Upper lobe of left lung (tissue), 6 donors: ENCODE data around the gene CRYM. TPM values are rescaled to one million over a fixed set of nuclear protein-coding genes. Genes with fewer than 3 reads are reported as not detected.
"Not testable (repeated sequence)": the region's sequence is repeated elsewhere in the genome, so short reads cannot be mapped to it uniquely, and the experiment has no call there.

Source experiments
- ATAC-seq, 2 donors: fragments of 200-7000 bp; cut with Tn5 transposase; one replicate each; pipeline ENCODE4 v1.9.1; 2022; ENCODE audit warnings: mild to moderate bottlenecking in 2 of 2, moderate library complexity in 2 of 2; ENCODE audit not compliant: low FRiP score in 2 of 2
- DNase-seq, 2 donors: peaks; one replicate each; pipeline ENCODE4 v3.0.0-alpha.2; 2019 to 2020
- H3K27ac ChIP-seq, 4 donors: fragments of 200-600 bp; sonication (generic); one replicate each; pipeline ENCODE4 v1.5.1; 2016 to 2019
- H3K27me3 ChIP-seq, 4 donors: fragments of 200-600 bp; sonication (generic); one replicate each; pipeline ENCODE4 v1.5.1; 2017 to 2019
- H3K36me3 ChIP-seq, 4 donors: fragments of 200-600 bp; sonication (generic); one replicate each; pipeline ENCODE4 v1.5.1; 2016 to 2019
- H3K4me1 ChIP-seq, 4 donors: fragments of 200-600 bp; sonication (generic); one replicate each; pipeline ENCODE4 v1.5.1; 2018 to 2019
- H3K4me3 ChIP-seq, 4 donors: fragments of 200-600 bp; sonication (generic); one replicate each; pipeline ENCODE4 v1.5.1; 2017 to 2019; ENCODE audit warnings: mild to moderate bottlenecking in 2 of 4, moderate library complexity in 1 of 4
- H3K9me3 ChIP-seq, 4 donors: fragments of 200-600 bp; sonication (generic); one replicate each; pipeline ENCODE4 v1.5.1; 2018 to 2019
- CTCF ChIP-seq, 6 experiments: fragments of 450-650 bp in 4 of 6; fragments of 200-600 bp in 2 of 6; sonication (generic) in 2 of 6; IDR thresholded peaks; one replicate each; pipeline ENCODE4 v1.5.1; 2016 to 2019; ENCODE audit warnings: antibody characterized with exemption in 6 of 6
- EP300 ChIP-seq, 4 donors: sonication (generic); formaldehyde crosslinking; IDR thresholded peaks; one replicate each; pipeline ENCODE4 v1.5.1; 2017; ENCODE audit warnings: antibody characterized with exemption in 4 of 4, control low read depth in 2 of 4
- POLR2A ChIP-seq, 4 donors: fragments of 450-650 bp; IDR thresholded peaks; one replicate each; pipeline ENCODE4 v1.5.1; 2016 to 2017; ENCODE audit warnings: antibody characterized with exemption in 4 of 4, mild to moderate bottlenecking in 2 of 4
- POLR2AphosphoS5 ChIP-seq, 2 donors: sonication (generic); formaldehyde crosslinking; IDR thresholded peaks; one replicate each; pipeline ENCODE4 v1.5.1; 2017; ENCODE audit warnings: antibody characterized with exemption in 2 of 2
- WGBS, 2 donors: methylation state at CpG; one replicate each; pipeline ENCODE4 v1.1.5; 2017 to 2018; 5-methylcytosine and 5-hydroxymethylcytosine counted together
- total RNA-seq, 6 donors: library from RNA; depleted of rRNA in 4 of 6; stranded (reverse); fragments of >200 nt in 4 of 6; gene quantifications; one replicate each; pipeline versions ENCODE4 v1.1.0 to v1.2.1, GENCODE V29; 2016 to 2021
- donor health status: DM: no; HTN: no; CAD: no; lungs with moderate emphysema.
- donor health status: DM: no; HTN: yes; CAD: no; lungs with severe emphysema.

The CRYM gene
- total RNA-seq, 6 donors from 2014 or later = 2.0 to 18.6 (median 7.8) TPM

GRCh38 chr16:21321736-21322135 is 43.6 kb upstream of the CRYM start:
- Histone ChIP-seq H3K4me3 (no peak overlapping the region), H3K27me3 (no peaks in the 10 kb centered on the region), H3K36me3 (no peaks in the 10 kb centered on the region), H3K9me3 (no peaks in the 10 kb centered on the region), H3K27ac (no peak overlapping the region), H3K4me1 (no peaks in the 10 kb centered on the region)
- DNase-seq (no peak), ATAC-seq (no peak)
- TF ChIP-seq POLR2AphosphoS5 (IDR thresholded peaks at IDR 0.05) = no peak
- TF ChIP-seq EP300 (IDR thresholded peaks at IDR 0.05) = no peak
- no peak for TF ChIP-seq POLR2A (IDR thresholded peaks at IDR 0.05)
- TF ChIP-seq CTCF (IDR thresholded peaks at IDR 0.05) = no peak
- WGBS, 2 donors = 94% methylated on average over 6 of the region's 6 CpGs

GRCh38 chr16:21314339-21314738 is 36.2 kb upstream of the CRYM start:
- 88 to 100% methylated on average over 1 of the region's 1 CpG for WGBS, 2 donors
- no peak for ATAC-seq
- no peaks in the 10 kb centered on the region for H3K27me3 ChIP-seq
- no peak for DNase-seq
- H3K4me1 ChIP-seq = no peaks in the 10 kb centered on the region
- H3K4me3 ChIP-seq = no peak overlapping the region
- TF ChIP-seq EP300 (IDR thresholded peaks at IDR 0.05) (no peak), POLR2AphosphoS5 (IDR thresholded peaks at IDR 0.05) (no peak), CTCF (IDR thresholded peaks at IDR 0.05) (no peak), POLR2A (IDR thresholded peaks at IDR 0.05) (no peak)
- H3K9me3 ChIP-seq = no peaks in the 10 kb centered on the region
- H3K36me3 ChIP-seq = no peaks in the 10 kb centered on the region
- H3K27ac ChIP-seq = no peak overlapping the region

- not testable (repeated sequence) for H3K36me3 ChIP-seq, H3K4me1 ChIP-seq, H3K27me3 ChIP-seq, ATAC-seq, H3K27ac ChIP-seq, H3K4me3 ChIP-seq, H3K9me3 ChIP-seq
- WGBS, 2 donors = 86 to 99% methylated on average over 12 to 17 of the region's 25 CpGs
- DNase-seq = peak in 1 of 2 donors; percentile 72
These were observed 34.8 kb upstream of the CRYM start for GRCh38 chr16:21312863-21313372.

GRCh38 chr16:21312046-21312445 is 34.0 kb upstream of the CRYM start:
- not testable (repeated sequence) for H3K9me3 ChIP-seq, H3K36me3 ChIP-seq, H3K27me3 ChIP-seq, ATAC-seq, H3K4me3 ChIP-seq, DNase-seq, H3K27ac ChIP-seq, H3K4me1 ChIP-seq
- 92 to 94% methylated on average over 18 of the region's 18 CpGs for WGBS, 2 donors

GRCh38 chr16:21306712-21307111 is 28.6 kb upstream of the CRYM start:
- not testable (repeated sequence) for H3K4me3 ChIP-seq, DNase-seq, H3K27ac ChIP-seq, H3K9me3 ChIP-seq, H3K36me3 ChIP-seq, H3K27me3 ChIP-seq, ATAC-seq
- 93 to 96% methylated on average over 5 of the region's 5 CpGs for WGBS, 2 donors
- H3K4me1 ChIP-seq = peaks cover 8 to 13% (median 10%) of the 10 kb centered on the region in 4 donors

GRCh38 chr16:21302898-21303528 is 24.9 kb upstream of the CRYM start:
- 69 to 74% methylated on average over 4 of the region's 4 CpGs for WGBS, 2 donors
- Histone ChIP-seq H3K4me3 (peak overlapping the region in 1 of 4 donors; percentile 64), H3K9me3 (no peaks in the 10 kb centered on the region), H3K27me3 (no peaks in the 10 kb centered on the region), H3K36me3 (no peaks in the 10 kb centered on the region), H3K27ac (no peak overlapping the region), H3K4me1 (peaks cover 9 to 23% (median 21%) of the 10 kb centered on the region in 4 donors)
- TF ChIP-seq POLR2A (IDR thresholded peaks at IDR 0.05) = peak in 1 of 4 donors; percentile 21
- TF ChIP-seq CTCF (IDR thresholded peaks at IDR 0.05) = no peak
- DNase-seq = no peak
- peak in 1 of 2 donors; percentile 25 for ATAC-seq
